Measurements from ENCODE around the gene CHST13.

Gene CHST13

DNA sequence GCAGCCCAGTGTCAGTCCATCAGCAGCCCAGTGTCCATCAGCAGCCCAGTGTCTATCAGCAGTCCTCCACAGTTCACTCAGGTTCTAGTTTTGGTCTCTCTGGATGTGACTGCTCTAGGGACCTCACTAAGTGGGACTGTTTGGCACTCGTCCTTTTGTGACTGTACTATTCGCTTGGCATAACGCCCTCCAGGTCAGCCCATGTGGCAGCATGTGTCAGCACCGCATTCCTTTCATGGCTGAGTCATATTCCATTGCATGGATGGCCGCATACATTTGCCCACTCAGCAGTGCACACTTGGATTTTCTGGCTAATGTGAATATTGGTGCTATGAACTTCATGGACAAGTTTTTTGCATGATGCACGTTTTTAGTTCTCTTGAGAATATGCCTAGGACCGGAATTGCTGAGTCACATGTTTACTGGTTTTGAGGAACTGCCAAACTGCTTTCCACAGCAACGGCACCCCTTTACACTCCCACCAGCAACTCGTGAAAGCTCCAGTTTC is 16.4 kb downstream of the CHST13 start:
- no peak for DNase-seq (ENCODE audit: low read depth in 2 of 2)

GRCh38 chr3:126540951-126541627 is 17.1 kb downstream of the CHST13 start:
- no peak for DNase-seq (ENCODE audit: low read depth in 2 of 2)

DNA sequence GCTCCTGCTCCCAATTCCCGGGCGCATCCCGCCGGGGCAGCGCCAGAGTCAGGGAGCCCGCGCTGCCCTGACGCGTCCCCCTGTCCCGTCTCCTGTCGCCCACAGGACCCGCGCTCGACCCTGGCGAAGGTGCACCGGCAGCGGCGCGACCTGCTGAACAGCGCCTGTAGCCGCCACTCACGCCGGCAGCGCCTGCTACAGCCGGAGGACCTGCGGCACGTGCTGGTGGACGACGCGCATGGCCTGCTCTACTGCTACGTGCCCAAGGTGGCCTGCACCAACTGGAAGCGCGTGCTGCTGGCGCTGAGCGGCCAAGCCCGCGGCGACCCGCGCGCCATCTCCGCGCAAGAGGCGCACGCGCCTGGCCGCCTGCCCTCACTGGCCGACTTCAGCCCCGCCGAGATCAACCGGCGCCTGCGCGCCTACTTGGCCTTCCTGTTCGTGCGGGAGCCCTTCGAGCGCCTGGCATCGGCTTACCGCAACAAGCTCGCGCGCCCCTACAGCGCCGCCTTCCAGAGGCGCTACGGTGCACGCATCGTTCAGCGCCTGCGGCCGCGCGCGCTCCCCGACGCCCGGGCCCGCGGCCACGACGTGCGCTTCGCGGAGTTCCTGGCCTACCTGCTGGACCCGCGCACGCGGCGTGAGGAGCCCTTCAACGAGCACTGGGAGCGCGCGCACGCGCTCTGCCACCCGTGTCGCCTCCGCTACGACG is 17.8 kb downstream of the CHST13 start:
- DNase-seq (ENCODE audit: low read depth in 2 of 2), result no peak

DNA sequence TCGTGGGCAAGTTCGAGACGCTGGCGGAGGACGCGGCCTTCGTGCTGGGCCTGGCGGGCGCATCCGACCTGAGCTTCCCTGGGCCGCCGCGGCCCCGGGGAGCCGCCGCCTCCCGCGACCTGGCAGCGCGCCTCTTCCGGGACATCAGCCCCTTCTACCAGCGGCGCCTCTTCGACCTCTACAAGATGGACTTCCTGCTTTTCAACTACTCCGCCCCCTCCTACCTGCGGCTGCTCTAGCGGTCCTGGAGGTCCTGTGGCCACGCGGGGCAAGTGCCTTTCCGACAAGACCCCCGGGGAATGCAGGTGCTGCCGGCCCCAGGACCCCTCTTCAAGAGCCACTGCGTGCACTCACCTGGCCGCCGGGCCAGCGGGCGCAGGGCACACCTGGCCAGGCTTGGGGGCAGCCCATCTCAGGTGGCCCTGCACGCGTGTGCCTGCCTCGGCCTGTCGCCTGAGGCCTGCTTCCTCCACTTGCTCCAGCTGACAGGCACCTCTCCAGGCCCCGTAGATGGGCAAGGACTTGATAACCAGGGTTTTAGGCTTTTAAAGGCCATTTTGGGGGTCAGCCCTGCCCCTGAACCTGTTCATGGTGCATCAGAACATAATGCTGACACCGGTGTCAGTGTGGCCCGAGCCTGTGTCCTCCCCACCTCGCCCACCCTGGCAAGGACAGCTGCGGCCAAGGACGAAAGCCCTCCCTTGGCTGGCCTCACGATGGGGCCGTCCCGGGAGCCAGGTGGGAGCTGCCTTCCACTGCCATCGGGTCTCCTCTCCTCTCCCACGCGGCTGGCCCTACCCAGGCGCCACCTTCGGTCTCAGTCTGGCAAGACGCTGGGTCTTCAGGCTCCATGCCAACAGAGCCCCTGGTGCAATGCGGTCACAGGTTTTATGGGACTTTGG is 18.6 kb downstream of the CHST13 start:
- DNase-seq (ENCODE audit: low read depth in 2 of 2), result no peak

- no peak for DNase-seq (ENCODE audit: low read depth in 2 of 2)
These were observed 19.6 kb downstream of the CHST13 start for GRCh38 chr3:126543457-126544061.

- DNase-seq (ENCODE audit: low read depth in 2 of 2), result no peak
These were observed 20.8 kb downstream of the CHST13 start for GRCh38 chr3:126544596-126545281.

DNA sequence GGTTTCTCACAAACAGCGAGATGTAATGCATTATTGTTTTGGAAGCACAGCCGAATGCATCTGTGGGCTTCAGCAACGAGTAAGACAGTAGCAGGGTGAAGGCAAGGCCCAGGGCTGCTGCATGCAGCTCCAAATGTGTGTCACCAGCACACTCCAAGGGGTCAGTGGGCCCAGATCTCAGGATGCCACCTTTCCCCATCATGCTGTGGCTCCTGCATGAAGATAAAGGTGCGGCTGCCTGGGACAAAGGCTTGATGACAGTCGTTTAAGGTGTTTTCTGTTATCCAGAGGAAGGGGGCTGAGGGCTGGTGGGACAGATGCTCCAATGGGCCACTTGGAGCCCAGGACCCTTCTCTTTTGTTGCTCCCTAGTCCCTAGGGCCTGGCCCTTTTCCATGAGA is 21.6 kb downstream of the CHST13 start:
- no peak for DNase-seq (ENCODE audit: low read depth in 2 of 2)

DNA sequence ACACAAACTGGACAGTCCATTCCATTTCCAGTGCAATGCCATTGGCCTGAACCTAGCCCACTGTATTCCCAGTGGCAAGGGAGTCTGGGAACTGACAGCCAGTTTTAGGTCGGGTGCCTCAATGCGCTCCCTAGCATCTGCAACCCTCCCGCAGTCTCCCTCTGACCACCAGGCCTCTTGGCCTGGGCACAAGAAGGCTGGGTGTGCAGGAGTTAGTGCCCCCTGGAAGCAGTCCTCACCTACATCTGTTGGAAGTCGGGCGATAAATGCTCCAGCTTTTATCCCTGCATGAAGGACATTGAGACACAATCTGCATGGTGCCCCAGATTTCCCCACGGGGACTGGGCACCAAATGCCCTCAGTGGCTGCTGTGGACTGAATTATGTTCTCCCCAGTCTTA is 22.1 kb downstream of the CHST13 start:
- DNase-seq (ENCODE audit: low read depth in 2 of 2), result no peak

- no peak for DNase-seq (ENCODE audit: low read depth in 2 of 2)
These were observed 22.7 kb downstream of the CHST13 start for GRCh38 chr3:126546549-126547239.

- no peak for DNase-seq (ENCODE audit: low read depth in 2 of 2)
These were observed 23.8 kb downstream of the CHST13 start for GRCh38 chr3:126547721-126548120.

DNA sequence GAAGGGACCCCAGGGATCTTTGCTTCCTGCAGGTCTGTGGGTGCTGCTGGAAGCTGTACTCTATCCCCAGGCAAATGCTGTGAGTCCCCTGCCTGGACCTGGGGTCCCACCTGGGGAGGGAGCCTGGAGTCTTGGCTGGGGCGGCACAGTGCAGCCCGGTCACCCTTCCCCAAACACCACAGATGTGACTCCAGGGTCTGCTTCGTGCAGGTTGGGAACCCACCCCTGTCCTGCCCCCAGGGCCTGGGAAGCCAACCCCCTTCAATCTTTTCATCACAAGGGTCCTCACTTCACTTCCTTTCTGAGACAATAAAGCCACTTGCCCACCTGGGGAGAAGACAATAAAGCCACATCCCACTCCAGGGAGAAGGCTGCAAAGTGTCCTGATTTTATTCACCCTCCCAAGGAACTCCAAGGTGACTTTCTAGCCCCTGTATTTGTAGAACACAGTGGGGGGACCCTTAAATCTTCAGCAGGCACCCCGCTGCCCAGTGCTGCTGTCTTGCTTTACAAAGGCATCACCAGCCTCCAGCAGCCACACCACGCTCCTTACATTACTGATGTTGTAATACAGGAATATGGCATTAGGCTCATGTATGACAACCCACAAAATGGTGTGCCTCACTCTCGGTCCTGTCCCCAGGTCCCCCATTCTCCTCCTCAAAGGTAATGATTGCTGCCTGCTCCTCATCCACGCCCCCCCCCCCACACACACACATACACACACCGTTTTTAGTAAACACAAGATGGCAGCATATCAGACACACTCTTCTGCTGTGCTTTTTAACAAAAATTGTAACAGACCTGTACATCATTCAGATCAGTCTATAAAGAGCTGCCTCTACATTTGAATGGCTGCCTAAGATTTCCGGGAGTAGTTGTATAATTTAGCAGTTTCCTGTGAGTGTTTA is 24.9 kb downstream of the CHST13 start:
- DNase-seq (ENCODE audit: low read depth in 2 of 2), result no peak

DNA sequence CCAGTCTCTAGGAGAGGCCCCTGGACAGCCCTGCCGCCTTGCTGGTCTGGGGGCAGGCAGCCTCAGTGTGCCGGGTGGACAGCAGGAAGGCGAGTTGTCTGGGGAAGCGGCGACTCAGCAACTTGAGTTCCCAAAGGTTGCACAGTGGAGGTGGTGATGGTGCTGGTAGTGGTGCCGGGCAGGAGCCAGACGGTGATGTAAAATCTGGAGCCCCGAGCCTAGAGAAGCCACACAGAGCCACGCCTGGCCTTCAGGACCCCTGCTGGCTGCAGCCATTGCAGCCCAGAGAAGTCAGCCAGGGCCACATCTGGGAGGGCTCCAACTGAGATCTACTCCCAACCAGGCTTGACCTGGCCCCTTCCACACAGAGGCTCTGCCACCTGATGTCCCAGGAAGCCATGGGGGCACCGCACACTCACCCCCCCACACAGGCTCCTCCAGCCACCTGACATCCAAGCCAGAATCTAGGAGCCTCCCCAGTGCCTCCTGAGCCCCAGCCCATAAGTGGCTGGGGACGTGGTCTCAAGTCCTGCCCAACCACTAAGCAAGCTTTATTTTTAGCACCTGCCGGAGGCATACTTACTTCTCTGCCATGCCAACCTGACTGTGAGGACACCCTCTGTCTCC is 26.0 kb downstream of the CHST13 start:
- DNase-seq (ENCODE audit: low read depth in 2 of 2), result no peak

DNA sequence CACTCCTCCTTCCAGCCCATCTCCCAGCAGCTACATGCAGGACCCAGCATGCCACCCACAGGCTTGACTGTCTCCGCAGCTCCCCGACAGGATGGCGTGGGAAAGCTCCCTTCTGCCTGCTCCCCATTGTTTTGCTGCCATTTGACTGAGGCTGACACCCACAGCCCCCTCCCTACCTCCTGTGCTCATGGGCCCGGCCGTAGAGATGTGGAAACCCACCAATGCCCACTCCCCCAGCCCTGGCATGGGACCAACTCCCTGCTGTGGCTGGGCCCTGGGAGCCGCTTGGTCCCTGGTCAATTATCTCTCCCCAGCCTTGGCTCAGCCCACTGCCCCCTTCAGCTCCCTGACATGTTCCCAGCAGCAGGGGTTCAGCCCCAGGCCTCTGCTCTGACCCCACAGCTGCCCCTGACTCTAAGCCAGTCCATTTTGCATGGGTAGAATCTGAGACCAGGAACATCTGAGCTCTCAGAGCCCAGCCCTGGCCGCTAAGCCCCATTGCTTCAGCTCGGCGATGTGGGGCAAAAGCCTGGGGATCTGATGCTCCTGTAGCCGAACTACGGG is 26.6 kb downstream of the CHST13 start:
- no peak for DNase-seq (ENCODE audit: low read depth in 2 of 2)

DNA sequence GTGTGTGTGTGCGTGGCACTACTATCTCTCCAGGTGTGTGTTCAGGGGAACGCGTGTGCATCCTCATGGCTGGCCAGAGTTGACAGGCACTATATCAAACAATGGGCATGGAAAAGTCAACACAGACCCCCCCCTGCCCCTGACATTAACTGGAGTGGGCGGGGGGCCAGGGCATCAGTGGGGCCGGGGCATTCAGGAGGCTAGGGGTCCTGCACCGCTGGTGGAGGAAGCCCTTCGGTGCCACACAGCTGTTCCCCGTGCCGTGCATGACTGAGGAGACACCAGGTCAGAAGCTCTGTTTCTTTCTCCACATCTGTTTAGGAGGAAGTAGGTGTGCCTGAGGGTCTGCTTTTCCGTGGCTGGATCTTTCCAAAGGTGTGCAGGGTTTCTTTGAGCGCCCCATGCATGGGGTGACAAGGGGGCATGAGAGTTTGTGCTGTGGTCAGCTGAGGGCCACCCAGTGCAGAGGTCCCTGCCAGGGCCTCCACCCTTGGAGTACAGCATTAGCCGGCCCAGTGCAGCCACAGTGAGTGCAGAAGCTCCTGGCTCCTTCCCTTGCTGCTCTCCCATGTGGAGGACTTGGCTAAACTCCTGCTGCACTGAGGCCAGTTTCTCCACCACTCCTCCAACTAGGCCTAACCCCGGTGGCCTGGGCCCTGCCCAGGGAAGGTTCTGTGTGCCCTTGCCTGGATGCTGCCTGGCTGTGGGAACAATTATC is 27.3 kb downstream of the CHST13 start:
- no peak for DNase-seq (ENCODE audit: low read depth in 2 of 2)

GRCh38 chr3:126551839-126552687 is 28.1 kb downstream of the CHST13 start:
- no peak for DNase-seq (ENCODE audit: low read depth in 2 of 2)

DNA sequence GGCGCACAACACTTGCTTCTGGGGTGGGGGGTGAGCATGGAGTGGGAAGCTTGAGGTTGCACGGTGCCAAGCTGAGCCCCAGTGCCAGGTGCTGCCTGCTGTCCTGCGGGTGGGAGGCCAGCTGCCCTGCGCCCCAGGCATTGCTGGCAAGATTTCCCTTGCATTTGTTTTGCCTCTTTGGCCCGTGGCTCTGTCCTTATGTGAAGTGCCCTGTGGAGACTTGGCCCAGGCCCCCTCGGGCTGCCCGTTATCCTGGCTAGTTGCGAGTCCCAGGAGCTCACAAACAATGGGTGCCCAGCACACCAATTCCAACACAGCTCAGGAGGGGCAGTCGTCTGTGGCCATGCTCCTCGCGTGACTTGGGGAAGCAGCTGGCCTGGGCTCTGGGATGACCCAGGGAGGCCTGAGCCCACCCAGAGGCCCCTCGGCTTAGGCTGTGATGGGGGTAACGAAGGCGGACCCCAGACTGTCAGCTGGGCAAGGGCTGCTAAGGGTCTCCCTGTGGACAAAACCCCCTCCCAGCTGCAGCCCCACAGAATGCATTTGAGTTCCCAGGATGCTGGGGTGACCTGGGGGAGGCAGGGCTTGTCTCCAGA is 28.8 kb downstream of the CHST13 start:
- no peak for DNase-seq (ENCODE audit: low read depth in 2 of 2)

Data from stimulated activated CD4-positive, alpha-beta T cell treated with anti-CD3 and anti-CD28 coated beads, Interleukin-15, amount 100 ng/mL, for 48 hours (primary cell).